SKM-1 treated with dmso at 0.1 percent for 144 hours (cell line): ENCODE data around the gene LAPTM5.
A peak's percentile ranks its signal among the peaks of the same experiment; 100 is the strongest.
"Not testable (repeated sequence)": the region's sequence is repeated elsewhere in the genome, so short reads cannot be mapped to it uniquely, and the experiment has no call there.

Experiments used
- DNase-seq: peaks from one replicate; lab custom pipeline; 2025; ENCODE audit not compliant: unreplicated experiment; lab: John Stamatoyannopoulos, UW

The LAPTM5 gene

DNA sequence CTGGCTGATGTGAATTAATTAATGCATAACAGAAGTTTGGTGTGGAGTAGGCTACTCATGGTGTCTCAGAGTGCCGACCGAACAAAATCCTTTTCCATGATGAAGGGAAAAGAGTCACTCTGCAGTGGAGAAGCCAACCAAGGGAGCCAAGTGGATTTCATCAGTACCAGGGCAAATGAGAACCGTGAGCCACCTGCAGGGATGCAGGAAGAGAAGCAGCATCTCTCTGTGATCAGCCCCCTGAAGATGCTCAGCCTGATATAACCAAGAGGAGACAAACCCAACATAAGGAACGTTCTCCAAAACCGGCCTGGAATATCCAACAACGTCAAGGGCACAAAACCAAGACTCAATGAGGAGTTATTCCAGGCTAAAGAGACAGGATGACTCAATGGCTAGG, 13.4 kb upstream of the LAPTM5 start:
- DNase-seq, result no peak

DNA sequence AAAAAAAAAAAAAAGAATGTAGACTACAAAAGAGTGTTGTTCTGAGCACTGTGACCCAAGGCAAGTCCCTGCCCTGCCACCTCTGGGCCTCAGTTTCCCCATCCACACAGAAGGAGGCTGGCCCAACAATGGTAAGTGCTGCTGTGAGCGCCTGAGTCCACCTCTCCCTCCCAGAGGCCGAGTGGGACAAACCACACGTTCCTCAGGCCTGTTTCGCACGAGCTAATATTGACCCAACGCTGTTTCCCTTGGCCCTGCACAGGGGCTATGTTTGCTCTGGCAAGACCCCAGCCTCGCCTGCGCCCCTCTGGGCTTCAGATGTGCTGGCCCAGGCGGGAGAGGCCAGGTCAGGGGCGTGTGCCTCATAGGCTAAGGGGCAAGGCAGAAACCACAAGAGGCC, 12.6 kb upstream of the LAPTM5 start:
- no peak for DNase-seq

GRCh38 chr1:30768830-30769718, 11.5 kb upstream of the LAPTM5 start:
- DNase-seq, result peak; percentile 47

GRCh38 chr1:30768159-30768829, 10.7 kb upstream of the LAPTM5 start:
- DNase-seq, result no peak

DNA sequence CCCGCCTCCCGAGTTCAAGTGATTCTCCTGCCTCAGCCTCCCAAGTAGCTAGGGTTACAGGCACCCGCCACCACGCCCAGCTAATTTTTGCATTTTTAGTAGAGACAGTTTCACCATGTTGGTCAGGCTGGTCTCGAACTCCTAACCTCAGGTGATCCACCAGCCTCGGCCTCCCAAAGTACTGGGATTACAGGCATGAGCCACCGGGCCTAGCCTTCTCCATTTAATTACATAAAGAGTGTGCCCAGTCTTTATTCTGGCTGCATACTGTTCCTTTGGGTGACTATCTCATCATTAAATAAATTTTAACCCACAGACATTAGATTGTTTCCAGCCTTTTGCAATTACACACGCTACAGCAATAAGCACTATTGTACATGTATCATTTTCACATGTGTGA, 9.4 kb upstream of the LAPTM5 start:
- DNase-seq, result not testable (repeated sequence)

DNA sequence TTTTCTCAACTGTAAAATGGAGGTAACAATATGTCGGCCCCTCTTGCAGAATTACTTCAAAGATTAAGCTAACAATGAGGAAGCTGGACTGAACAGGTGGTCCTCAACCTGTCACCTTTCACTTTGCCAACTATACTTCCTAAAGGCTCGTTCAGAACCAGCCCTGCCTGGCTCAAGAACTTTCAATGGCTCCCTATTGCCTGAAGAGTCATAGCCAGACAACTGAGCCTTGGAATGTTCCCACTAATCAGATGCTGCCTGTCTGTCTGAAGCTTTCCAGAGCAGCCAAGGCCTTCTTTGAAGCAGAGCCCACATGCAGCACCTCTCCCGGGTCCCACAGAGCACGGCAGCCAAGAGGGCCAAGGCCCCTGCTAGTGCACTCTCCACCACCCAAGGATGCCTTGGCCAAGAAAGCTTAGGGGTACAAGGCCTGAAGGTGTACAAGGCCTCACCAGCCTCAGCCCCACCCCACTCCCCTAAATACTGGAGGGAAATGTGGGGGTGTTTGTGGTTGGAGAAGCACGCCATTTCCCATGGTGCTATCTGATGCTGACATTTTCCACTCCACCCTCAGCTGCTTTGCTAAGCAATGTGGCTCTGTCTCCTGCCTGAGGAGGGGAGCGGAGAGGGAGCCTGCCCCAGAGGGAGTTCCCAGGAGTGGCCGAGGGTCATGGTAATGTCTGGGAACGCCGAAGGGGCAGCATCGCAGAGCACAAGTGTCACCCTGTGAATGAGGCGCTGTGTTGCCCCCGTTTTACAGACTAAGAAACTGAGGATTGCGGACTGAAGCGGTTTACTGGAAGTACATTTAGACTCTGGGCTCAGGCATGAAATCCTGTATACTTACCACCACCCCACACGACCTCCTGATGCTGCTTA, 8.2 kb upstream of the LAPTM5 start:
- DNase-seq, result no peak

DNA sequence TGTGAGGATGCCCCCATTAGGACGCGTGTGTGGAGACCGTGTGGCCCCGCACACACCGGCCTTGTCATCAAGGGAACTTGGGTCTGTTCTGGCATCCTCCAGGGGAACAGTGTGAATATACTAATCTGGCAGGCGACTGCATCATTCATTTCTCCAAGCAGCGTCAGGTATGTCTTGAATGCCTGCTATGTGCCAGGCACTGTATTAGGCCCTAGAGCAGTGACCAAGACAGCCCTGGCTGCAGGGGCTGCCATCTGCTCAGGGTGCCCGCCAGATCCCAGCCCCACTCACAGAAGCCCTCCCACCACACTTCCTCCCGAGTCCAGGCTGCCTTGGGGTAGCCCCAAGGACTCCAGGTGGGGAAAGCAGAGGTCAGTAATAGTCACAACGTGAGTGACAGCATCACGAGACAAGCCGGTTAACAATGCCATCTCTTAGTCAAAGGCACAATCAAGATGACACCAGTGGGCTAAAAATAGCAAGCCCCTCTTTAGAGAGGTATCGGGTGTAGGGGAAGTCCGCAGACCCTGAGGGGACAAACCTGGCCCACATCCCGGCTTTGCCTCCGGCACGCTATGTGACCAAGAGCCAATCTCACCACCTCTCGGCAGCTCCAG, 7.5 kb upstream of the LAPTM5 start:
- DNase-seq, result no peak

DNA sequence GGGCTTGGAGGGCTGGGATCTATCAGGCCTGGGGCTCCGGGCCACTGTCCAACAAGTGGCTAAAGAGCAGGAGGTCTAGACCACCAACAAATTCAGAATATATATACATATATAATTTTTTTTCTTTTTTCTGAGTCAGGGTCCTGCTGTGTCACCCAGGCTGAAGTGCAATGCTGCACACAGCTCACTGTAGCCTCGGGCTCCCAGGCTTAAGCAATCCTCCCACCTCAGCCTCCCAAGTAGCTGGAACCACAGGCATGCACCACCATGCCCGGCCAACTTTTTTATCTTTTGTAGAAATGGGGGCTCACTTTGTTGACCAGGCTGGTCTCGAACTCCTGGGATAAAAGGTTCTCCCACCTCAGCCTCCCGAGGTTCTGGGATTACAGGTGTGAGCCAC, 6.8 kb upstream of the LAPTM5 start:
- no peak for DNase-seq

DNA sequence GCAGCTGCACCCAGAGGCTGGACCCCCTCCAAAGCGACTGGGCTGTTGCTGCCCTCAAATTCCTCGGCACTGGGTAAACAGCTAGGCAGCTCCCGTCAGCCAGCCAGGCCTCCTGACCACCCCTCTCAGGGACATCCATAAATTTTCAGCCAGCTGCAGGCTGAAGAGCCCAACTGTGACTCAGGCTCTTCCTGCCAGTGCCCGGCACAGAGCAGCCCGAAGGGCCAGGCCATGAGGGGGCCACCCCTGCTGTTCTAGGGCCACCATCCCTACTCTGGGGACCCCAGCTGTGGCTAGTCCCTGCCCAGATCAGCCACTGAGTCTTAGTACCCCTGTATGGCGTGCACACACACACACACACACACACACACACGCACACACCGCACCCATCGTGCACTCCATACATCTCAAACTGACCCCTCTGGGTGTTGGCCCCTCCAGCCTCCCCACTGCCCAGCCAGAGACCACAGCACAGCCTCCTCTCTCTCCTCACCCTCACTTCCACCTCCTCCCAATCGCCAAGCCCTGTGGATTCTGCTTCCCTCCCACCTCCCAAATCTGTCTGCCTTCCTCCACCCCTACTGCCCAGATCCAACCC, 6.2 kb upstream of the LAPTM5 start:
- DNase-seq, result no peak

DNA sequence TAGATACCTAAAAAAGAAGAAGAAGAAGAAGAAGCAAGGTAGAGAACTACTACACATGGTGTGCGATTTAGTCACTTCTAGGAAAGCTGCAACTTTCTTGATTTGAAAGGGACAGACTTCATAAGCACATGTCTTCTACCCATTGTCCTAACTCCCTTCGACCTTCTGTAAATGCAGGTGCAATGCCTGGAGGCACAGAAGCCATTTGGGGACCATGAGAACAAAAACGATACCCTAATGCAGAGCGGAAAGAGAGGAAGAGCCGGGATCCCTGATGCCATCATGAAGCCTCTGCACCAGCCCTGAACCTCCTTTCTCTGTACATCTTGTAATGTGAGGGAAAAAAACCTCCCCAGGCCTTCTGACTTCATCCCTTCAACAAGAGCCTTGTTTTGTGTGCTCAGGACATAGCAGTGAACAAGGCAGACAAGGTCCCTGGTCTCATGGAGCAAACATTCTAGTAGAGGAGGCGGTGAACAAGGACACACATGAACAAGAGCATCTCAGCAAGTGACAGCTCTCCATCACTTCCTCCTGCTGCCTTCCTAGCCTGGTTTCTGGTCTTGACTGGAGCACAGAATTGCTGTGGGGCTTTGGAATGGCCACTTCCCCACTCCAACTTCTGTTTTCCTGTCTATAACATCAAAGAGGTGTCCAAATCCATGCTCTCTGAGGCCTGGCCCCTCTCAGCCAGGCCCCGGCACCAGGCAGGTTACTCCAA, 5.5 kb upstream of the LAPTM5 start:
- DNase-seq, result no peak

GRCh38 chr1:30762152-30762929, 4.8 kb upstream of the LAPTM5 start:
- DNase-seq, result no peak

DNA sequence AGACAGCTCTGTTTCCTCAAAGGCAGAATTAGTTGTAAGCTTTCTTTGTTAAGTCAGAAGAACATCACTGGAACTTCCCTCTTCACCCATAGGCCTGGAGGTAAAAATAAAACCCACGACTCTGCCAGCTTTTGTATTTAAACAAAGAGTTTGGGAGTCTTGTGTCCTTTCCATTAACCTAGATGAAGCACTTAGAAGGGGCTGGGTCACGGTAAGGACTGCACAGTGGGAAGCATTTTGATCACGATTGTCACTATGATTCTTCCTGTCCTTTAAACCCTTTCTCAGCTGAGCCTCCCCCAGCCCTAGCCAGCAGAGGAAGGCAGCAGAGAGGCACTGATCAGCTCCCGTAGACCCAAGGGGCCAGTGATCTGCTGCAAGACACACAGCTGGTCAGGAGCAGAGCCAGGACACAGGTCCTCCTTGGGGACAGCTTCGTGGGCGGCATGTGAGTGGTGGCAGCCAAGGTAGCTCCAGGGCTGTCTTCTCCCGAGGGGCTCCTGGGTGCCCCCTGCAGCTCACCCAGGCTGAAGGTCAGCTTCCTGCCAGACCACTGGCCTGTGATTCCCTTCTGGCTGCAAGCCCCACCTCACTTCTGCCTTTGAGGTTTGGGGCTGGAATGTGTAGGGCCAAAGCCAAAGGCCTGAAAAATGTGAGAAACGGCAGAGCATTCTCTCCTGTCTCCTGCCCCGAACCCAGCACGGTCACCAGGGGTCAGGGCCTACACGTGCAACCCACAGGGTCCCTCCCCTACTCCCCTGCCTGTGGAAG, 4.0 kb upstream of the LAPTM5 start:
- peak; percentile 21 for DNase-seq

DNA sequence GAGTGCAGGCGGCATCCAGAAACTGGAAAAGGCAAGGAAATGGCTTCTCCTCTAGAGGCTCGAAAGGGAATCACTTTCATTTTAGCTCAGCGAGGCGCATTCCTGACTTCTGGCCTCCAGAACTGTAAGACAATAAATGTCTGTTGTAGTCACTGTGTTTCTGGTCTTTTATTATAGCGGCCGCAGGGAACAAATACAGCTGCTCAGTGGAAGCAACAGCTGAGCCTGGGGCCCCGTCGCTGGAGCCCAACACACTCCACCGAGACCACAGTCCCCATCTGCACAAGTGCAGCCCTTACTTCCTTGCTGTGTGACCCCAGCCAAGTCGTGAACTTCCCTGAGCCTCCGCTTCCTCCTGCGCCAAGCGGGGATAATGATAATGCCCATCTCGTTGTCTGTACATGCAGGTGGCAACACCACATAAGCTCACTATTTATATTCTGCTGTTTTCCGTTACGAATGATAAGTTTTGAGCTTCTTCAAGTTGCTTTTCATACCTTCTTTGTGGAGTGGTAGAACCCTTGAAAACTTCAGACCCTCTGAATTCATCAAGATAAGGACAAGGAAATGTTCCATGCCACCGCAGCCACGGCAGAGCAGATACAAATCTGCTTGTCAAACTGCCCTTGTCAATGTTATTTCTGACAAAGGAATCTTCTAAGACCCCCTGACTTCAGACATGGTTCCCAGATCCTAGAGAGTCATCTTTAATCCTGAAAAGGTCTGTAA, 3.2 kb upstream of the LAPTM5 start:
- no peak for DNase-seq

GRCh38 chr1:30759718-30760281, 2.2 kb upstream of the LAPTM5 start:
- no peak for DNase-seq

GRCh38 chr1:30758785-30759380, 1.3 kb upstream of the LAPTM5 start:
- peak; percentile 55 for DNase-seq

DNA sequence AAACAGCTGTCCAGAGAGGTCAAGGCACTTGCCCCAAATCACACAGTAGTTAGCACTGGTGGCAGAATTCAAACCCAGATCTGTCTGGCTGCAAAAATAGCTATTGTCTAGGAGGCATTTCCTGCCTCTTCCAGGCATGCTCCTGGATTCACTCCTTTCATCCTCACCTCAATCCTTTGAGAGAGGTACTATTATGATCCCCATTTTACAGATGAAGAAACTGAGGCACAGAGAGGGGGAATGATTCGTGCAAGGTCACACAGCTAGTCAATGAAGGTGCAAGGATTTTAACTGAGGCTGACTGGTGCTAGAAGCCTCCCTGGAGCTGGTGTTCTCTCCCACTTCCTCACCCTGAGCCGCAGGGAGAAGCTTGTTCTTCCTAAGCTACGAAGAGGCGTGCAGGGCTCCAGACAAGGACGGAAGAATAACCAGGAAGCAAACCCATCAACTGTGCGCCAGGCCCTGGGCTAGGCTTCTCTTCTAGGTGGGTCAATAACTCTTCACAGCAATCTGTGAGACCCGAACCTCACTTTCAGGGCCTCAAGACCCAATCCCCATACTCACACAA, 631 bp upstream of the LAPTM5 start:
- DNase-seq, result no peak
